ENCODE data around the gene NBEAL1. TPM values are rescaled to one million over a fixed set of nuclear protein-coding genes. Genes with fewer than 3 reads are reported as not detected.

The NBEAL1 gene
- total RNA-seq, 3 donors from 2014 or later (not counting 1 experiment from before 2014, with no cell fraction given) = 12.2 to 19.7 (median 12.9) TPM

DNA sequence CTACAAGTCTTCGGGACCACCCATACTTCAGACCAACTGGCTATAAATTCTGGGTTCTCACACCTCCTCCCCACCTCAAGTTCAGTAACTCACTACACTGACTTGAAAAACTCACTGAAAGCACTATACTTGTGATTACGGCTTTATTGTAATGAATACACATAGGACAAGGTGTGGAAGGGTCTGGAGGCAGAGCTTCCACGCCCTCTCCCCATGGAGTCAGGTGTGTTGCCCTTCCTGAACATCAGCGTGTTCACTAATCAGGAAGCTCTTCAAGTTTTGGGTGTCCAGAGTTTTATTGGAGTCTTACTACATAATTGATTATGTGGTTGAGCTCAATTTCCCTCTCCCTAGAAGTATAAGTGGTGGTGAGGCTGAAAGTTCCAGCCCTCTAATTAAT is 27.5 kb downstream of the NBEAL1 start:
- H3K36me3 ChIP-seq (ENCODE audit: control insufficient read depth, insufficient read depth, low read length) = peaks cover 3% of the 10 kb centered on the region
- H3K9me3 ChIP-seq (ENCODE audit: control insufficient read depth, insufficient read depth, low read length) = no peaks in the 10 kb centered on the region
- no peaks in the 10 kb centered on the region for H3K4me1 ChIP-seq (ENCODE audit: control insufficient read depth, insufficient read depth, low read length)
- TF ChIP-seq, protein P1, sequence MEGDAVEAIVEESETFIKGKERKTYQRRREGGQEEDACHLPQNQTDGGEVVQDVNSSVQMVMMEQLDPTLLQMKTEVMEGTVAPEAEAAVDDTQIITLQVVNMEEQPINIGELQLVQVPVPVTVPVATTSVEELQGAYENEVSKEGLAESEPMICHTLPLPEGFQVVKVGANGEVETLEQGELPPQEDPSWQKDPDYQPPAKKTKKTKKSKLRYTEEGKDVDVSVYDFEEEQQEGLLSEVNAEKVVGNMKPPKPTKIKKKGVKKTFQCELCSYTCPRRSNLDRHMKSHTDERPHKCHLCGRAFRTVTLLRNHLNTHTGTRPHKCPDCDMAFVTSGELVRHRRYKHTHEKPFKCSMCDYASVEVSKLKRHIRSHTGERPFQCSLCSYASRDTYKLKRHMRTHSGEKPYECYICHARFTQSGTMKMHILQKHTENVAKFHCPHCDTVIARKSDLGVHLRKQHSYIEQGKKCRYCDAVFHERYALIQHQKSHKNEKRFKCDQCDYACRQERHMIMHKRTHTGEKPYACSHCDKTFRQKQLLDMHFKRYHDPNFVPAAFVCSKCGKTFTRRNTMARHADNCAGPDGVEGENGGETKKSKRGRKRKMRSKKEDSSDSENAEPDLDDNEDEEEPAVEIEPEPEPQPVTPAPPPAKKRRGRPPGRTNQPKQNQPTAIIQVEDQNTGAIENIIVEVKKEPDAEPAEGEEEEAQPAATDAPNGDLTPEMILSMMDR (IDR thresholded peaks at IDR 0.05) = no peak
- DNase-seq (no peak), ATAC-seq (no peak)
- intact Hi-C loops (cut with micrococcal nuclease) = no loop called here
- Mint-ChIP-seq H3K9me3 (no peaks in the 10 kb centered on the region), H3K36me3 (no peaks in the 10 kb centered on the region), H3K27me3 (ENCODE audit: low read depth in 2 of 2) (no peaks in the 10 kb centered on the region), H3K4me1 (peaks cover 4 to 5% of the 10 kb centered on the region in 2 donors), H3K4me3 (no peak overlapping the region), H3K27ac (no peak overlapping the region)
- no peak overlapping the region for H3K27ac ChIP-seq (ENCODE audit: low read length)
- no peaks in the 10 kb centered on the region for H3K27me3 ChIP-seq (ENCODE audit: control insufficient read depth, insufficient read depth, low read length)
- H3K4me3 ChIP-seq (ENCODE audit: low read length) = no peak overlapping the region
- WGBS (ENCODE audit: insufficient coverage) = 100% methylated on average over 4 of the region's 4 CpGs

DNA sequence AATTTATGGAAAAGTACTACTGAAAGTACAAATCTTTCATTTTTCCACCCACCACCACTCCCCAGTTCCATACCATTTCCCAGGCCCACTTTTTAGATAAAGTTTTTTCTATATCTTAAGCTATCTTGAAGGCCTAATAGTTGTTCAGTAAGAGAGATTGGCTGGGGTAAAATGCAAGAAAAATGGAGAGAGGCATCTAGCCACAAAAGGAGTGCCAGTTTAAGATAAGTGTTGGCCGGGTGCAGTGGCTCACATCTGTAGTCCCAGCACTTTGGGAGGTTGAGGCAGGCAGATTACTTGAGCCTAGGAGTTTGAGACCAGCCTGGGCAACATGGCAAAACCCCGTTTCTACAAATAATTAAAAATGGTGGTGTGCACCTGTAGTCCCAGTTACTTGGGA is 28.6 kb downstream of the NBEAL1 start:
- Mint-ChIP-seq H3K9me3 (no peaks in the 10 kb centered on the region), H3K27ac (no peak overlapping the region), H3K27me3 (ENCODE audit: low read depth in 2 of 2) (no peaks in the 10 kb centered on the region), H3K4me1 (peaks cover 4 to 5% of the 10 kb centered on the region in 2 donors), H3K4me3 (no peak overlapping the region), H3K36me3 (no peaks in the 10 kb centered on the region)
- TF ChIP-seq, protein P1 (IDR thresholded peaks at IDR 0.05) = no peak
- Histone ChIP-seq H3K36me3 (ENCODE audit: control insufficient read depth, insufficient read depth, low read length) (peaks cover 3% of the 10 kb centered on the region), H3K27ac (ENCODE audit: low read length) (no peak overlapping the region), H3K9me3 (ENCODE audit: control insufficient read depth, insufficient read depth, low read length) (no peaks in the 10 kb centered on the region), H3K27me3 (ENCODE audit: control insufficient read depth, insufficient read depth, low read length) (no peaks in the 10 kb centered on the region), H3K4me1 (ENCODE audit: control insufficient read depth, insufficient read depth, low read length) (no peaks in the 10 kb centered on the region), H3K4me3 (ENCODE audit: low read length) (no peak overlapping the region)
- 82% methylated on average over 2 of the region's 2 CpGs for WGBS (ENCODE audit: insufficient coverage)
- intact Hi-C loops (cut with micrococcal nuclease) = no loop called here
- ATAC-seq = no peak
- no peak for DNase-seq

DNA sequence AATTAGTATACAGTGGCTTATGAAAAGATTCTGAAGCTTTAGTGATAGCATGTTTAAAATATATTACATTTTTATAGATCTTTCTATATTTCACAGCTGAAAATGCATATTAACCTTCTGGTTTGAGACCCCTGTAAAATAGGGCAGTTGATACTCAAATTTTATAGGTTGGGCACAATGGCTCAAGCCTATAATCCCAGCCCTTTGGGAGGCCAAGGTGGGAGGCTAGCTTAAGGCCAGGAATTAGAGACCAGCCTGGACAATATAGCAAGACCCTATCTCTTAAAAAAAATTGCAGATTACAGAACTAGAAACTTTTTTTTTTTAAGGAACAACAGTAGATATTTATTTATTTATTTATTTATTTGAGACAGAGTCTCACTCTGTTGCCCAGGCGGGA is 31.2 kb downstream of the NBEAL1 start:
- no peak for ATAC-seq
- no peaks in the 10 kb centered on the region for H3K27me3 Mint-ChIP-seq (ENCODE audit: low read depth in 2 of 2)
- peaks cover 7% of the 10 kb centered on the region for H3K36me3 ChIP-seq (ENCODE audit: control insufficient read depth, insufficient read depth, low read length)

DNA sequence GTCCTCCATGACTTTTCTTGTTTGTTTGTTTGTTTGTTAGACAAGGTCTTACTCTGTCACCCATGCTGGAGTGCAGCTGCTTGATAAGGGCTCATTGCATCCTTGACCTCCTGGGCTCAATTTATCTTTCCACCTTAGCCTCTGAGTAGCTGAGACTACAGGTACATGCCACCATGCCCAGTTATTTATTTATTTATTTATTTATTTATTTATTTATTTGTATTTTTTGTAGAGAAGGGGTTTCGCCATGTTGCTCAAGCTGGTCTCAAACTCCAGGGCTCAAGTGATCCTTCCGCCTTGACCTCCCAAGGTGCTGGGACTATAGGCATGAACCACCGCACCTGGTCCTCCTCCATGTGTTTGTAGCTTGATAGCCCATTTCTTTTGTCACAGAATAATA is 37.9 kb downstream of the NBEAL1 start:
- Mint-ChIP-seq H3K27ac (no peak overlapping the region), H3K36me3 (peaks cover 16% of the 10 kb centered on the region), H3K4me3 (no peak overlapping the region), H3K9me3 (no peaks in the 10 kb centered on the region), H3K4me1 (no peaks in the 10 kb centered on the region), H3K27me3 (ENCODE audit: low read depth in 2 of 2) (no peaks in the 10 kb centered on the region)
- intact Hi-C loops (cut with micrococcal nuclease) = no loop called here
- H3K4me3 ChIP-seq (ENCODE audit: low read length) = no peak overlapping the region
- H3K27me3 ChIP-seq (ENCODE audit: control insufficient read depth, insufficient read depth, low read length) = no peaks in the 10 kb centered on the region
- 97% methylated on average over 2 of the region's 3 CpGs for WGBS (ENCODE audit: insufficient coverage)
- peaks cover 3% of the 10 kb centered on the region for H3K36me3 ChIP-seq (ENCODE audit: control insufficient read depth, insufficient read depth, low read length)
- H3K9me3 ChIP-seq (ENCODE audit: control insufficient read depth, insufficient read depth, low read length) = no peaks in the 10 kb centered on the region
- H3K4me1 ChIP-seq (ENCODE audit: control insufficient read depth, insufficient read depth, low read length) = no peaks in the 10 kb centered on the region
- ATAC-seq = no peak
- H3K27ac ChIP-seq (ENCODE audit: low read length) = no peak overlapping the region
- TF ChIP-seq, protein P1 (IDR thresholded peaks at IDR 0.05) = no peak
- no peak for DNase-seq

More for the DNA sequence above, 31.2 kb downstream of the NBEAL1 start:
- H3K27me3 ChIP-seq (ENCODE audit: control insufficient read depth, insufficient read depth, low read length) = no peaks in the 10 kb centered on the region
- intact Hi-C loops (cut with micrococcal nuclease) = no loop called here
- no peak overlapping the region for H3K4me3 ChIP-seq (ENCODE audit: low read length)
- Mint-ChIP-seq H3K9me3 (no peaks in the 10 kb centered on the region), H3K4me3 (no peak overlapping the region), H3K36me3 (no peaks in the 10 kb centered on the region), H3K4me1 (no peaks in the 10 kb centered on the region), H3K27ac (no peak overlapping the region)
- no peaks in the 10 kb centered on the region for H3K4me1 ChIP-seq (ENCODE audit: control insufficient read depth, insufficient read depth, low read length)
- 100% methylated on average over 1 of the region's 1 CpG for WGBS (ENCODE audit: insufficient coverage)
- no peak overlapping the region for H3K27ac ChIP-seq (ENCODE audit: low read length)
- DNase-seq = no peak
- no peaks in the 10 kb centered on the region for H3K9me3 ChIP-seq (ENCODE audit: control insufficient read depth, insufficient read depth, low read length)
- TF ChIP-seq, protein P1 (IDR thresholded peaks at IDR 0.05) = no peak
